Esophagus squamous epithelium (tissue), 5 donors: ENCODE results near the gene MSH4. TPM values are rescaled to one million over a fixed set of nuclear protein-coding genes. Genes with fewer than 3 reads are reported as not detected.

Experiments used
- DNase-seq: peaks from one replicate; lab custom pipeline; 2025; lab: John Stamatoyannopoulos, UW
- H3K27ac ChIP-seq, 4 donors: fragments of 200-600 bp; sonication (generic); one replicate each; pipeline ENCODE4 v1.5.1; 2016 to 2019; ENCODE audit warnings: mild to moderate bottlenecking in 1 of 4
- H3K27me3 ChIP-seq, 4 donors: fragments of 200-600 bp; sonication (generic); 1 replicate in 3 of 4; 2 replicates in 1 of 4; pipeline versions ENCODE4 v1.5.1 to v1.6.0; 2017 to 2021; ENCODE audit warnings: antibody characterized with exemption in 1 of 4
- H3K36me3 ChIP-seq, 3 donors: fragments of 200-600 bp; sonication (generic); one replicate each; pipeline ENCODE4 v1.5.1; 2016 to 2019
- H3K4me1 ChIP-seq, 3 donors: fragments of 200-600 bp; sonication (generic); one replicate each; pipeline ENCODE4 v1.5.1; 2017 to 2019
- H3K4me3 ChIP-seq, 4 donors: fragments of 200-600 bp; sonication (generic); 1 replicate in 3 of 4; 2 replicates in 1 of 4; pipeline ENCODE4 v1.5.1; 2016 to 2019; ENCODE audit warnings: mild to moderate bottlenecking in 2 of 4, moderate library complexity in 1 of 4
- H3K9me3 ChIP-seq, 3 donors: fragments of 200-600 bp; sonication (generic); one replicate each; pipeline ENCODE4 v1.5.1; 2016 to 2019
- CTCF ChIP-seq, 6 experiments: fragments of 450-650 bp in 4 of 6; fragments of 200-600 bp in 2 of 6; sonication (generic) in 2 of 6; IDR thresholded peaks; one replicate each; pipeline ENCODE4 v1.5.1; 2016 to 2019; ENCODE audit warnings: antibody characterized with exemption in 6 of 6, mild to moderate bottlenecking in 4 of 6, moderate library complexity in 4 of 6
- POLR2A ChIP-seq, 4 donors: fragments of 450-650 bp; IDR thresholded peaks; one replicate each; pipeline ENCODE4 v1.6.1; 2017; ENCODE audit warnings: antibody characterized with exemption in 4 of 4, mild to moderate bottlenecking in 4 of 4, moderate library complexity in 3 of 4
- WGBS, 2 donors: methylation state at CpG; one replicate each; pipeline ENCODE4 v1.1.5; 2018; 5-methylcytosine and 5-hydroxymethylcytosine counted together
- intact Hi-C: fragments of 100-400 bp; cut with DNase I; formaldehyde crosslinking; loops from one replicate; pipeline ENCODE4 v1.15.0; 2022
- total RNA-seq, 4 donors: library from RNA; depleted of rRNA; stranded (reverse); fragments of >200 nt; gene quantifications; one replicate each; pipeline ENCODE4 v1.1.0, GENCODE V29; 2016
- donor health status: DM: yes; HTN: yes; CAD: no.

The MSH4 gene
- total RNA-seq, 4 donors from 2014 or later, result 0.35 to 0.38 TPM; not detected in 2

DNA sequence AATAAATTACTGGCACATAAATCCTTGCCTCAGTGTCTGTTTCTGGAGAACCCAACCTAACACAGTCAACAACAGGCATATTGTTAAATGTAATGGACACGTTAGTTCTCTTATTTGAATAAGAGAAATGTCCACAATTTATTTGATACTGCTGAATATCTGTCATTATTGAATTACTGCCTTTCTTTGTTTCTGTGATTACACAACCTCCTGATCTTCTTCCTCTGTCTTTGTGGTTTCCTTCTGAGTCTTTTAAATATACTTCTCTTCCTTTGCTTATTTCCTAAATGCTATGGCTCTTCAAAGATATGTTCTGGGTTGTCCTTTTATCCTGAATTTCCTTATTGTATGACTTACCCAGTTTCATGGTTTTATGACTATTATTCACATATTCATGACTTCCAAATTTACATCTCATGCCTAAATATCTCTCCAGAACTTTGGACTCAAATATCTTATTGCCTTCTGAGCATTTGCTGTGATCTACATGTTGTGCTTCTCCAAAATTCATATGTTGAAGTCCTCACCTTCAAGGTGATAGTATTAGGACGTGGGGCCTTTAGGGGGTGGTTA lies 39.9 kb downstream of the MSH4 start:
- Histone ChIP-seq H3K4me3 (no peak overlapping the region), H3K4me1 (no peaks in the 10 kb centered on the region), H3K27ac (no peak overlapping the region), H3K27me3 (no peaks in the 10 kb centered on the region), H3K9me3 (no peaks in the 10 kb centered on the region), H3K36me3 (no peaks in the 10 kb centered on the region)
- intact Hi-C loops, result no loop called here
- WGBS, 2 donors, result 20 to 30% methylated on average over 2 of the region's 2 CpGs
- TF ChIP-seq POLR2A (IDR thresholded peaks at IDR 0.05) (no peak), CTCF (IDR thresholded peaks at IDR 0.05) (no peak)
- DNase-seq, result no peak

- Histone ChIP-seq H3K27ac (no peak overlapping the region), H3K4me1 (no peaks in the 10 kb centered on the region), H3K27me3 (no peaks in the 10 kb centered on the region), H3K9me3 (no peaks in the 10 kb centered on the region), H3K36me3 (no peaks in the 10 kb centered on the region), H3K4me3 (no peak overlapping the region)
- 59 to 79% methylated on average over 2 of the region's 2 CpGs for WGBS, 2 donors
- no peak for DNase-seq
- no peak for TF ChIP-seq CTCF (IDR thresholded peaks at IDR 0.05)
- TF ChIP-seq POLR2A (IDR thresholded peaks at IDR 0.05), result no peak
- intact Hi-C loops, result no loop called here
Observed at GRCh38 chr1:75838079-75838478, 41.4 kb downstream of the MSH4 start.

DNA sequence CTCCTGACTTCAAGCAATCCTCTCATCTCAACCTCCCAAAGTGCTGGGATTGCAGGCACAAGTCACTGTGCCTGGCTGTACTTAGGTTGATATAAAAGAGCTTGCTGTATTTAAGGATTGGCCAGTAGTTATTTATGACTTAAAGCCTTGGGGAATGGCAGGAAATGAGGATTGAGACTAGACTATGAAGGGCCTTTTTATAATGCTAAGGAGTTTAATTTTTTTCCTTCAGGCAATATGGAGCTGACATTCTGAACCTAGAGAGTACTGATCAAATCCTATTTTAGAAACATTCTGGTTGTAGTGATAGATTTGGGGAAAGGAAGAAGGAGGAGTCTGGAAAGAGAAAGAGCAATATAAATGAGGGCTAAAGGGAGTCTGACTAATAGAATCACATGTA lies 44.7 kb downstream of the MSH4 start:
- Histone ChIP-seq H3K4me3 (no peak overlapping the region), H3K27me3 (no peaks in the 10 kb centered on the region), H3K36me3 (no peaks in the 10 kb centered on the region), H3K9me3 (no peaks in the 10 kb centered on the region), H3K4me1 (no peaks in the 10 kb centered on the region), H3K27ac (no peak overlapping the region)
- no peak for TF ChIP-seq CTCF (IDR thresholded peaks at IDR 0.05)
- no peak for TF ChIP-seq POLR2A (IDR thresholded peaks at IDR 0.05)
- DNase-seq, result no peak
- intact Hi-C loops, result no loop called here

DNA sequence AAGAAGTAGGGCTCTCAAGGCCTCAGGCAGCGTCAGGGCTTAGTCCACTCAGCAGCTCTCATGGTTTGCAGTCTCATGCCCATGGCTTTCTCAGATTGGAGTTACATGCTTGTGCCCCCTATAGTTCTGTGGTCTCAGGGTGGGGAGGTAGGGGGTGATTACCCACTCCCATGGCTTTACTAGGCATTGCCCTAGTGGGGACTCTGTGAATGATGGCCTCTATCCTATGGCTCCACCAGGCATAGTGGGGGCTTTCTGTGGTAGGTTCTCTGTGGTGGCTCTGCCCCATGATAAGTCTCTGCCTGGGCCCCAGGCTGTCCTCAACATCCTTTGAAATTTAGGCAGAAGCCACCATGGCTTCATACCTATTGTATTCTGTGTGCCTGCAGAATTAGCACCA lies 48.9 kb downstream of the MSH4 start:
- intact Hi-C loops, result no loop called here
- TF ChIP-seq CTCF (IDR thresholded peaks at IDR 0.05) (no peak), POLR2A (IDR thresholded peaks at IDR 0.05) (no peak)
- Histone ChIP-seq H3K4me1 (no peaks in the 10 kb centered on the region), H3K27me3 (no peaks in the 10 kb centered on the region), H3K9me3 (no peaks in the 10 kb centered on the region), H3K36me3 (no peaks in the 10 kb centered on the region), H3K27ac (no peak overlapping the region), H3K4me3 (no peak overlapping the region)
- no peak for DNase-seq
- WGBS, 2 donors, result 0% methylated on average over 1 of the region's 1 CpG

DNA sequence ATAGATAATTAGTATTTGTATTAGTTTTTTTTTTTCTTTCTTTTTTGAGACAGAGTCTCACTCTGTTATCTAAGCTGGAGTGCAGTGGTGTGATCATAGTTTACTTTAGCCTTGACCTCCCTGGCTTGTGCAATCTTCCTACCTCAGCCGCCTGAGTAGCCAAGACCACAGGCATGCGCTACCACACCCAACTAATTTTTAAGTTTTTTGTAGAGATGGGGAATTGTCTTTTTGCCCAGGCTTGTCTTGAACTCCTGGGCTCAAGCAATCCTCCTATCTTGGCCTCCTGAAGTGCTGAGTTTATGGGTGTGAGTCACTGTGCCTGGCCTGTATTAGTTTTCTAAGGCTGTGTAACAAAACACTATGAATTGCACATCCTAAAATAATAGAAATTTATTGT lies 58.3 kb downstream of the MSH4 start:
- no peak for DNase-seq
- intact Hi-C loops, result no loop called here

More for the DNA sequence above, 58.3 kb downstream of the MSH4 start:
- Histone ChIP-seq H3K4me1 (no peaks in the 10 kb centered on the region), H3K27me3 (no peaks in the 10 kb centered on the region), H3K27ac (no peak overlapping the region), H3K9me3 (no peaks in the 10 kb centered on the region), H3K4me3 (no peak overlapping the region), H3K36me3 (no peaks in the 10 kb centered on the region)
- WGBS, 2 donors, result 61% methylated on average over 2 of the region's 2 CpGs
- no peak for TF ChIP-seq CTCF (IDR thresholded peaks at IDR 0.05)
- TF ChIP-seq POLR2A (IDR thresholded peaks at IDR 0.05), result no peak
